Measurements from ENCODE around the gene POU5F1.
A peak's percentile ranks its signal among the peaks of the same experiment; 100 is the strongest.

Gene POU5F1

GRCh38 chr6:31129130-31129529 lies 41.4 kb downstream of the POU5F1 start:
- TF ChIP-seq, protein P1, sequence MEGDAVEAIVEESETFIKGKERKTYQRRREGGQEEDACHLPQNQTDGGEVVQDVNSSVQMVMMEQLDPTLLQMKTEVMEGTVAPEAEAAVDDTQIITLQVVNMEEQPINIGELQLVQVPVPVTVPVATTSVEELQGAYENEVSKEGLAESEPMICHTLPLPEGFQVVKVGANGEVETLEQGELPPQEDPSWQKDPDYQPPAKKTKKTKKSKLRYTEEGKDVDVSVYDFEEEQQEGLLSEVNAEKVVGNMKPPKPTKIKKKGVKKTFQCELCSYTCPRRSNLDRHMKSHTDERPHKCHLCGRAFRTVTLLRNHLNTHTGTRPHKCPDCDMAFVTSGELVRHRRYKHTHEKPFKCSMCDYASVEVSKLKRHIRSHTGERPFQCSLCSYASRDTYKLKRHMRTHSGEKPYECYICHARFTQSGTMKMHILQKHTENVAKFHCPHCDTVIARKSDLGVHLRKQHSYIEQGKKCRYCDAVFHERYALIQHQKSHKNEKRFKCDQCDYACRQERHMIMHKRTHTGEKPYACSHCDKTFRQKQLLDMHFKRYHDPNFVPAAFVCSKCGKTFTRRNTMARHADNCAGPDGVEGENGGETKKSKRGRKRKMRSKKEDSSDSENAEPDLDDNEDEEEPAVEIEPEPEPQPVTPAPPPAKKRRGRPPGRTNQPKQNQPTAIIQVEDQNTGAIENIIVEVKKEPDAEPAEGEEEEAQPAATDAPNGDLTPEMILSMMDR (IDR thresholded peaks at IDR 0.05; ENCODE audit: insufficient read depth, low read length, poor library complexity, severe bottlenecking): no peak
- no peak overlapping the region for H3K4me3 ChIP-seq (replicated peaks; ENCODE audit: low read depth, low read length)
- H3K36me3 ChIP-seq (ENCODE audit: control insufficient read depth, insufficient read depth, low read length): no peaks in the 10 kb centered on the region
- H3K27me3 ChIP-seq (replicated peaks; ENCODE audit: control insufficient read depth, insufficient read depth, low read length): no peaks in the 10 kb centered on the region; the same call in 1 of the 2 replicates
- DNase-seq (ENCODE audit: extremely low read depth, insufficient read length): no peak

DNA sequence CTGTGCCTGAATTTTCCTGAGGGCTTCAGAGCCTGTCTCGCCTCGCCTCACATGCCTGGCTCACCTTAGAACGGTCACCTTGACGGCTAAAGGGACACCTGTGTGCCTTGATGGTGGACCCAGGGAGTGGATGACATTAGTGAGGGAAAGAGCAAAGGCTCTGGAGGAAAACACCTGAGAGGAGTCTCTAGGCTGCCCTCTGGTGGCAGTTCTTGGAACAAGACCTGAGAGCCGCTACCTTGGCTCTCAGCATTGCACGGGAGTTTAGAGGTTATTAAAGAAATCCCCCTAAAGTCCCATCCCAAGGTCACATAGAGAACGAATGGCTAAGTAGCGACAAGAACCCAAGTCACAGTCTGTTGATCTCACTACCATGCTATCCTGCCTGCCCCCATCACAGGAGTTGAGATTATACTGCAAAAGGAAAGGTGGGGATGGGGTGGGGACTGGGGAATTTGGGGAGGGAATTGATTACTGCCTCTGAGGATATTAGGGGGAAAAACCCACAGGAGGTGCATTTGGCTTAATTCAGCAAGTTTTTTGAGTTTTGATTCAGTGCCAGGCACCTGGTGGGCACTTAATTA lies 42.3 kb downstream of the POU5F1 start:
- H3K36me3 ChIP-seq (ENCODE audit: control insufficient read depth, insufficient read depth, low read length): no peaks in the 10 kb centered on the region
- H3K27me3 ChIP-seq (replicated peaks; ENCODE audit: control insufficient read depth, insufficient read depth, low read length): no peaks in the 10 kb centered on the region; the same call in 1 of the 2 replicates
- no peak overlapping the region for H3K4me3 ChIP-seq (replicated peaks; ENCODE audit: low read depth, low read length)
- TF ChIP-seq, protein P1 (IDR thresholded peaks at IDR 0.05; ENCODE audit: insufficient read depth, low read length, poor library complexity, severe bottlenecking): peak; percentile 90
- DNase-seq (ENCODE audit: extremely low read depth, insufficient read length): peak; percentile 20

- H3K36me3 ChIP-seq (ENCODE audit: control insufficient read depth, insufficient read depth, low read length): no peaks in the 10 kb centered on the region
- H3K27me3 ChIP-seq (replicated peaks; ENCODE audit: control insufficient read depth, insufficient read depth, low read length): peaks cover 2% of the 10 kb centered on the region
- DNase-seq (ENCODE audit: extremely low read depth, insufficient read length): no peak
- H3K4me3 ChIP-seq (replicated peaks; ENCODE audit: low read depth, low read length): no peak overlapping the region
- TF ChIP-seq, protein P1 (IDR thresholded peaks at IDR 0.05; ENCODE audit: insufficient read depth, low read length, poor library complexity, severe bottlenecking): no peak
These were observed 43.9 kb downstream of the POU5F1 start for GRCh38 chr6:31126396-31127175.

- TF ChIP-seq, protein P1 (IDR thresholded peaks at IDR 0.05; ENCODE audit: insufficient read depth, low read length, poor library complexity, severe bottlenecking): no peak
- Histone ChIP-seq H3K36me3 (ENCODE audit: control insufficient read depth, insufficient read depth, low read length) (no peaks in the 10 kb centered on the region), H3K27me3 (replicated peaks; ENCODE audit: control insufficient read depth, insufficient read depth, low read length) (peaks cover 2% of the 10 kb centered on the region), H3K4me3 (replicated peaks; ENCODE audit: low read depth, low read length) (no peak overlapping the region)
- DNase-seq (ENCODE audit: extremely low read depth, insufficient read length): no peak
These were observed 44.7 kb downstream of the POU5F1 start for GRCh38 chr6:31125586-31126363.

DNA sequence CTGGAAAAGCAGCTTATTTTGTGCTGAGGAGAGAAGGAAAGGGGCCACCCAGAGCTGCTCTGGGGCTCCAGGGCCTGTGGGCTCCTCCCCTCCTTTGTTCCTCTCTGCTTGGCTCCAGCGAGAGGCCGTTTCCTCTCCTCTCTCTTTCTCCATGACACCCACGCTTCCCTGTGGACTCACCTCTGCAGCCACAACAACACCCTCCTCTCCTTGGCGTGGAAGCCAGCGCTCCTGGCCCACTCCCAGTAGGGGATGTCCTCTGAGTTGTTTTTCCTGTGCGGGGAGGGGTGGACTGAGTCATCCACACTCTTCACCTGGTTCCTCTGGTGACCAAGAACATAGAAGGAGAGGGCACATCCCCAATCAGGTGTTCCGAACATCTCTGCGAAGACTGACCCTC lies 45.3 kb downstream of the POU5F1 start:
- Histone ChIP-seq H3K4me3 (replicated peaks; ENCODE audit: low read depth, low read length) (no peak overlapping the region), H3K36me3 (ENCODE audit: control insufficient read depth, insufficient read depth, low read length) (no peaks in the 10 kb centered on the region), H3K27me3 (replicated peaks; ENCODE audit: control insufficient read depth, insufficient read depth, low read length) (peaks cover 2% of the 10 kb centered on the region)
- TF ChIP-seq, protein P1 (IDR thresholded peaks at IDR 0.05; ENCODE audit: insufficient read depth, low read length, poor library complexity, severe bottlenecking): no peak
- DNase-seq (ENCODE audit: extremely low read depth, insufficient read length): no peak
